ENCODE results near the gene CCNT1. TPM values are rescaled to one million over a fixed set of nuclear protein-coding genes. Genes with fewer than 3 reads are reported as not detected.

CCNT1 gene
- total and polyA plus RNA-seq, 2 of the 13 experiments (the other 11 are each of a cell fraction or from before 2014, with no cell fraction given), result 18.0 to 28.2 TPM

DNA sequence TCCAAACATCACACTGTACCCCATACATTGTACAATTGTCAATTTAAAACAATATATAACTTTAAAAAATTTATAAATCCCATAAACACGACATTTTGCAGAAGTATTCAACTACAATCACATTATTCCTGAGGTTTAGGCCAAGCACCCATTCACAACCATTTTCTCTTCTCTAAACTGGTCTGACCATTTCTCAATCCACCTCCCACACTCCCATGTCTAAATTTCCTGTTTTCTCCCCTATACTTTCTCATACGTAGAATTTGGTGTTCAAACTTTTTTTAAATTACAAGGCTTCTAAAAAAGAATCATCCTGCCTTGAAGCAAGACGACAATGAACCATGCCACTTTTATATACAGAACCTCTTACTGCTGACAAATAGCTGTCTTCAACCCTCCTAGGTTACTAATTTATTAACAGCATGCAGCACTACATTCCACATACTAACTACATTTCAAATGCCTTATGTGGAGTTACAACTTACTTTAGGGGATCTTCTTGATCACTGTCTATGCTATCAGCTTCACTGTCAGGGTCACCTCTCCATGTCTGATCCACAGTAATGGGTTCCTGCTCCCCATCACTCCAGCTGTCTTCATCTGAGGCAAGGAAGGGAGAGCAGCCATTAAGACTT is 37.8 kb downstream of the CCNT1 start (continued):
- TF ChIP-seq SNAPC4 (CRISPR knock-in tag; IDR thresholded peaks at IDR 0.05) (no peak), SOX13 (IDR thresholded peaks at IDR 0.05) (no peak), SOX13 (CRISPR knock-in tag; conservative IDR thresholded peaks at IDR 0.05 in 1 of 2, IDR thresholded peaks at IDR 0.05 in 1 of 2) (no peak)
- TF ChIP-seq, protein P1, sequence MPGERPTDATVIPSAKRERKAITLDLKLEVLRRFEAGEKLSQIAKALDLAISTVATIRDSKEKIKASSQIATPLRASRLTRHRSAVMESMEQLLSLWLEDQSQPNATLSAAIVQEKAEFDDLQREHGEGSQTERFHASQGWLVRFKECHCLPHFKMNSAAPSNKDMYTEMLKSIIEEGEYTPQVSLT (CRISPR knock-in tag; IDR thresholded peaks at IDR 0.05; ENCODE audit: borderline replicate concordance, low read depth), result no peak

DNA sequence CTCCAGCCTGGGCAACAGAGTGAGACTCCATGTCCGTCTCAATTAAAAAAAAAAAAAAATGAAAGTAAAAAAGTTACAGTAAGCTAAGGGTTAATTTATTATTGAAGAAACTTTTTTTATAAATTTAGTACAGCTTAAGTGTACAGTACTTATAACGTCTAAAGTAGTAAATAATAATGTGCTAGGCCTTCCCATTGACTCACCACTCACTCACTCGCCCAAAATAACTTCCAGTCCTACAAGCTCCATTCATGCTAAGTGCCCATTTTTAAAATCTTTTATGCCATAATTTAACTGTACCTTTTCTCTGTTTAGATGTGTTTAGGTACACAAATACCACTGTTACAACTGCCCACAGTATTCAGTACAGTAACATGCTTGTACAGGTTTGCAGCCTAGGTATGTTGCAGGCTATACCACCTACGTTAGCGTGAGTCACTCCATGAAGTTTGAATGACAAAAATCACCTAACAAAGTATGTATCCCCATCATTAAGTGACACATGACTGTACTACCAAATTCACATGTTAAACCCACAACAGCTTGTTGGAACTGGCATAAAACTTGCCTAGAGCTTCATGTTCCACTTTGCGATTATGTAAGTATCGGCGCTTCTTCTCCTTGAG is 45.2 kb downstream of the CCNT1 start:
- Histone ChIP-seq H3K27ac (ENCODE audit: extremely low read length, insufficient read depth, low read length) (no peak overlapping the region), H2AFZ (ENCODE audit: low read length) (no peak overlapping the region), H3K27me3 (ENCODE audit: control insufficient read depth in 1 of 2, insufficient read depth in 2 of 2, low read length in 2 of 2) (no peaks in the 10 kb centered on the region; a peak in 1 of 5 replicates), H3K36me3 (replicated peaks in 1 of 2; ENCODE audit: control insufficient read depth in 1 of 2, insufficient read depth in 2 of 2, low read length in 2 of 2) (peaks cover 26 to 70% of the 10 kb centered on the region in 2 experiments), H4K20me1 (ENCODE audit: insufficient read depth, low read length) (0 out of 2 replicates have a peak, but pooled peaks cover 2% of the 10 kb centered on the region), H3K4me3 (replicated peaks in 1 of 3; ENCODE audit: insufficient read depth in 1 of 3, low read depth in 2 of 3, low read length in 3 of 3) (no peak overlapping the region), H3K4me2 (ENCODE audit: low read depth, low read length) (no peak overlapping the region), H3K4me1 (ENCODE audit: insufficient read depth, low read length) (0 out of 2 replicates have a peak, but pooled peaks cover 3% of the 10 kb centered on the region), H3K9ac (ENCODE audit: insufficient read depth, low read depth, low read length) (no peak overlapping the region), H3K79me2 (ENCODE audit: insufficient read depth, low read length) (peaks cover 16% of the 10 kb centered on the region), H3K9me3 (ENCODE audit: low read length) (no peaks in the 10 kb centered on the region)
- WGBS (ENCODE audit: low lambda C conversion rate), result 98% methylated on average over 8 of the region's 8 CpGs
- no TSS peak for BruUV-seq (replicated peaks)
- in situ Hi-C loops (cut with HindIII; ENCODE audit: extremely low pct_ligation_motif_present, low pct_unique_long_range_greater_than_20kb) (no loop called here), intact Hi-C loops (cut with micrococcal nuclease; ENCODE audit: unreplicated experiment) (no loop called here)
- ChIA-PET CTCF (ENCODE audit: low intra/inter-chr PET ratio, low total read pairs) (no interaction called here), POLR2A (interaction anchor here (2.0 kb wide), 1 partner anchor 11 kb away, joined by 6 read pairs; no protein-coding TSS in a partner anchor)
- FAIRE-seq (no peak), ATAC-seq (no peak), DNase-seq (ENCODE audit: low spot score) (no peak)
- TF ChIP-seq ZNF331 (CRISPR knock-in tag; IDR thresholded peaks at IDR 0.05) (no peak), CSRNP2 (CRISPR knock-in tag; conservative IDR thresholded peaks at IDR 0.05; ENCODE audit: low read depth) (no peak), ISL2 (CRISPR knock-in tag; IDR thresholded peaks at IDR 0.05) (no peak), ZFX (CRISPR knock-in tag; IDR thresholded peaks at IDR 0.05; ENCODE audit: low read depth) (no peak), TFDP2 (CRISPR knock-in tag; IDR thresholded peaks at IDR 0.05) (no peak)
